ENCODE measurements around the gene NINJ1. TPM values are rescaled to one million over a fixed set of nuclear protein-coding genes. Genes with fewer than 3 reads are reported as not detected.

Gene NINJ1
- total RNA-seq, 1 donor from 2014 or later, result 3.9 TPM

DNA sequence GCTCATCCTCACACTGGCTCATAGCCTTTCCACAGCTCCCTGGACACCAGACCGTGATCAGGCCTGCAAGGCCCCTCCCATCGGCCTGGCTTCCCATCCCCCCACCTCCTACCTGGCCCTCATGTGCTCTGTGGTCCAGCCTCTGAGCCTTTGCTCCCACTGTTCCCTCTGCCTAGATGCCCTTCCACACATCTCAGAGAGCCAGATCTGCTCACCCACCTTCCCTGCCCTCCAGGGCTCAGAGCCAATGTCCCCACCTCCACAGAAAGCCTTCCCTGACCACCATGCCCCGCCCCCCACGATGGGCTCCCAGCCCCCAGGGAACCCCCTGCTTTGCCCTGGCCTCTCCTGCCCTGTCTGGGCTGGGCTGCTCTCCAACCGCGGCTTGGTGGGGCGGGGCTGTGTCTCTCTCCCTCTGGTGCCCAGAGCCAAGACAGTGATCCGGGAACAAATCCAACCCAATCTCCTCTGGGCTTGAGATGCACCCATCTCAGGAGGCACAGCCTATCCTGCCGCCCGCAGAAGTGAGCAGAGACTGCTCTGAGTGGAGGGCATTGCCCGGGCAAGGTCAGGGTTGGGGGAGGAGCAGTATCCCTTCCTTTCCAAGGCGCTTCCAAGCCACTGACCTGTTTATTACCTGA, 1.6 kb downstream of the NINJ1 start:
- Histone ChIP-seq H3F3A (ENCODE audit: low read depth) (no peaks in the 10 kb centered on the region), H3K4me2 (peak overlapping the region; percentile 84), H3K9me3 (ENCODE audit: low read depth) (no peaks in the 10 kb centered on the region), H3K4me1 (peaks cover 13% of the 10 kb centered on the region), H3K27ac (no peak overlapping the region), H2AFZ (replicated peaks) (no peak overlapping the region), H3K9ac (no peak overlapping the region), H4K20me1 (ENCODE audit: low read depth) (peaks cover 4% of the 10 kb centered on the region), H3K79me2 (ENCODE audit: low read depth) (no peaks in the 10 kb centered on the region), H3K27me3 (peaks cover 15% of the 10 kb centered on the region), H3K4me3 (no peak overlapping the region), H3K36me3 (no peaks in the 10 kb centered on the region)
- no peaks in the 10 kb centered on the region for H3K36me3 Mint-ChIP-seq
- H3K4me1 Mint-ChIP-seq, result peaks cover 23% of the 10 kb centered on the region
- TF ChIP-seq EZH2 (IDR thresholded peaks at IDR 0.05) (no peak), EZH2phosphoT487 (IDR thresholded peaks at IDR 0.05) (no peak)
- TF ChIP-seq, protein P1, sequence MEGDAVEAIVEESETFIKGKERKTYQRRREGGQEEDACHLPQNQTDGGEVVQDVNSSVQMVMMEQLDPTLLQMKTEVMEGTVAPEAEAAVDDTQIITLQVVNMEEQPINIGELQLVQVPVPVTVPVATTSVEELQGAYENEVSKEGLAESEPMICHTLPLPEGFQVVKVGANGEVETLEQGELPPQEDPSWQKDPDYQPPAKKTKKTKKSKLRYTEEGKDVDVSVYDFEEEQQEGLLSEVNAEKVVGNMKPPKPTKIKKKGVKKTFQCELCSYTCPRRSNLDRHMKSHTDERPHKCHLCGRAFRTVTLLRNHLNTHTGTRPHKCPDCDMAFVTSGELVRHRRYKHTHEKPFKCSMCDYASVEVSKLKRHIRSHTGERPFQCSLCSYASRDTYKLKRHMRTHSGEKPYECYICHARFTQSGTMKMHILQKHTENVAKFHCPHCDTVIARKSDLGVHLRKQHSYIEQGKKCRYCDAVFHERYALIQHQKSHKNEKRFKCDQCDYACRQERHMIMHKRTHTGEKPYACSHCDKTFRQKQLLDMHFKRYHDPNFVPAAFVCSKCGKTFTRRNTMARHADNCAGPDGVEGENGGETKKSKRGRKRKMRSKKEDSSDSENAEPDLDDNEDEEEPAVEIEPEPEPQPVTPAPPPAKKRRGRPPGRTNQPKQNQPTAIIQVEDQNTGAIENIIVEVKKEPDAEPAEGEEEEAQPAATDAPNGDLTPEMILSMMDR (IDR thresholded peaks at IDR 0.05), result no peak
- no peak overlapping the region for H3K27ac Mint-ChIP-seq
- peak overlapping the region; percentile 88 for H3K4me3 Mint-ChIP-seq
- no peaks in the 10 kb centered on the region for H3K9me3 Mint-ChIP-seq
- no peak for DNase-seq (ENCODE audit: low spot score)
- H3K27me3 Mint-ChIP-seq (ENCODE audit: insufficient read depth, low read depth), result peaks cover 7% of the 10 kb centered on the region

DNA sequence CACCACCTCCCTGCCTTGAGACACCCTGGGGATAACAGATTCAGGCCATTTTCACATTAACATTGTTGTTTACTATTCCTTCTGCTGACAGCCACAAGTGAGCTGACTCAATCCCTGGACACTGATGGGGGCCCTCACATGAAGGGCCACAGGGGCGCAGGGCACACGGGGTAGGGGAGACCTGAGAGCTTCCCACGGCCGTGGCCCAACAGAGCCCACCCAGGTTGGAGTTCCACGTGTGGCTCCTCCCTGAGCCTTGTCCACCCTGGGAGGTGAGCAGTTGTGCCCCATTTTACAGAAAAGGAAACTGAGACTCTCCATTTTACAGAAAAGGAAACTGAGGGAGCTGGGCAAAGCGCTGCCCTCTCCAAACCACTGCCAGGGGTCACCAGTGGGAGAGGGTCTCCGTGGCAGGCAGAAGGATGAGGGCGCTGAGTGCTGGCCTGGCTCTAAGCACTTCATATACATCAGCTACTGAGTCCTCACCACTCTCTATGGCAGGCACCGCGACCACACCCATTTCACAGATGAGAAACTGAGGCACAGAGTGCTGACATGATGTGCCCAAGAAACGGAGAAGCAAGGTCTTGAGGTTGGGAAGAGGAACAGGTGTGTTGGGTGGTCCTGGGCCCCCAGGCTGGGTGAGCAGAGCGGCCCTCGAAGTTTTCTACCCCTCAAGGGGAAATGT, 2.3 kb downstream of the NINJ1 start:
- Mint-ChIP-seq H3K27me3 (ENCODE audit: insufficient read depth, low read depth) (peaks cover 7% of the 10 kb centered on the region), H3K27ac (no peak overlapping the region), H3K9me3 (no peaks in the 10 kb centered on the region), H3K4me1 (peaks cover 30% of the 10 kb centered on the region), H3K4me3 (peak overlapping the region; percentile 57), H3K36me3 (no peaks in the 10 kb centered on the region)
- no peaks in the 10 kb centered on the region for H3K79me2 ChIP-seq (ENCODE audit: low read depth)
- no peak overlapping the region for H3K4me3 ChIP-seq
- no peak overlapping the region for H2AFZ ChIP-seq (replicated peaks)
- H3F3A ChIP-seq (ENCODE audit: low read depth), result no peaks in the 10 kb centered on the region
- H3K27me3 ChIP-seq, result peaks cover 15% of the 10 kb centered on the region
- no peak overlapping the region for H3K4me2 ChIP-seq
- H3K4me1 ChIP-seq, result peaks cover 17% of the 10 kb centered on the region
- no peaks in the 10 kb centered on the region for H3K9me3 ChIP-seq (ENCODE audit: low read depth)
- no peak overlapping the region for H3K27ac ChIP-seq
- no peak overlapping the region for H3K9ac ChIP-seq
- H4K20me1 ChIP-seq (ENCODE audit: low read depth), result peaks cover 4% of the 10 kb centered on the region
- no peak for DNase-seq (ENCODE audit: low spot score)
- TF ChIP-seq EZH2 (IDR thresholded peaks at IDR 0.05), result no peak
- TF ChIP-seq EZH2phosphoT487 (IDR thresholded peaks at IDR 0.05), result no peak
- TF ChIP-seq, protein P1 (IDR thresholded peaks at IDR 0.05), result no peak
- H3K36me3 ChIP-seq, result no peaks in the 10 kb centered on the region

DNA sequence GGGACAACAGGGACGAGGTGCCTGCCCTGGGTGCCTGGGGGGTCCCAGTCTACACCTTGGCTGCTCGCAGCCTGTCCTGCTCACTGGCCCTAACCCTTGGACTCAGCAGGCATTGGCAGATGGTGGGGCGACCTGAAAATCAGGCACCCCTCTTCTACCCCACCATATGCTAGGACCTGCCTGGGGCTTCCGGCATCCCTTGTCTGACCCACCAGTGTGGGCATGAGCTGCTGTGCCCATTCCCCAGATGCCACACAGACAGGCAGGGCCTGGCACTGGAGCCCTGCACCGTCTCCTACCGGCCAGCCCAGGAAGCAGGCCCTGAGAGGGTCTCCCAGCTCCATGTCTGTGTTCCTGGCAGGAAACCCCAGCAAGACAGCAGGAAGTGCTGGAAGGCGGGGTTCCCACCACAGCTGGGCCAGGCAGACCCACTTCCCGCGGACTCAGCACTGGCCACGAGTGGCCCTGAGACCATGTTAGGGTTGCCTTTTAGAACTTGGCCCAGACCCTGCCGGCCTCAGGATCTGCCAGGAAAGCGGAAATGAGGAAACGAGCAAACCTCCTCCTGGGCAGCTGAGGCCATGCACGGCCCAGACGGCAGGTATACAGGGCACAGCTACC, 3.1 kb downstream of the NINJ1 start:
- Mint-ChIP-seq H3K27ac (no peak overlapping the region), H3K4me3 (no peak overlapping the region), H3K36me3 (no peaks in the 10 kb centered on the region), H3K27me3 (ENCODE audit: insufficient read depth, low read depth) (peaks cover 7% of the 10 kb centered on the region), H3K9me3 (no peaks in the 10 kb centered on the region), H3K4me1 (peaks cover 36% of the 10 kb centered on the region)
- no peaks in the 10 kb centered on the region for H3F3A ChIP-seq (ENCODE audit: low read depth)
- peaks cover 23% of the 10 kb centered on the region for H3K4me1 ChIP-seq
- no peak overlapping the region for H2AFZ ChIP-seq (replicated peaks)
- DNase-seq (ENCODE audit: low spot score), result no peak
- H3K4me3 ChIP-seq, result no peak overlapping the region
- H3K27ac ChIP-seq, result no peak overlapping the region
- peaks cover 4% of the 10 kb centered on the region for H4K20me1 ChIP-seq (ENCODE audit: low read depth)
- peaks cover 14% of the 10 kb centered on the region for H3K27me3 ChIP-seq
- no peaks in the 10 kb centered on the region for H3K36me3 ChIP-seq
- no peaks in the 10 kb centered on the region for H3K9me3 ChIP-seq (ENCODE audit: low read depth)
- H3K9ac ChIP-seq, result no peak overlapping the region
- no peaks in the 10 kb centered on the region for H3K79me2 ChIP-seq (ENCODE audit: low read depth)
- no peak overlapping the region for H3K4me2 ChIP-seq
- TF ChIP-seq EZH2phosphoT487 (IDR thresholded peaks at IDR 0.05) (no peak), EZH2 (IDR thresholded peaks at IDR 0.05) (no peak)
- TF ChIP-seq, protein P1 (IDR thresholded peaks at IDR 0.05), result no peak

Measured in neural progenitor cell (in vitro differentiated cells).